Measurements from ENCODE around the gene GABBR2. TPM values are rescaled to one million over a fixed set of nuclear protein-coding genes. Genes with fewer than 3 reads are reported as not detected.
"Not testable (repeated sequence)": the region's sequence is repeated elsewhere in the genome, so short reads cannot be mapped to it uniquely, and the experiment has no call there.

Gene GABBR2
- total RNA-seq, 1 experiment from 2014 or later = 7.3 TPM

DNA sequence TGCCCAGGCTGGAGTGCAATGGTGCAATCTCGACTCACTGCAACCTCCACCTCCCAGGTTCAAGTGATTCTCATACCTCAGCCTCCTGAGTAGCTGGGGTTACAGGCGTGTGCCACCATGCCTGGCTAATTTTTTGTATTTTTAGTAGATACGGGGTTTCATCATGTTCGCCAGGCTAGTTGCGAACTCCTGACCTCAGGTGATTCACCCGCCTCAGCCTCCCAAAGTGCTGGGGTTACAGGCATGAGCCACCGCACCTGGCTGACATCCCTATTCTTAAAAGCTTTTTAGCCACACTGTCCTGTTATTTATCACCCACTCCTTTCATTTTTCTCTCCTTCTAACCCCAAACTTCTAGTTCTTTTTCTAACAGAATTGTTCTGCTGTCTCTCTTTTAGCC is 425.6 kb downstream of the GABBR2 start:
- not testable (repeated sequence) for DNase-seq (ENCODE audit: extremely low read depth, low read depth)

GRCh38 chr9:98281281-98281680 is 427.5 kb downstream of the GABBR2 start:
- no peak for DNase-seq (ENCODE audit: extremely low read depth, low read depth)

- no peak for DNase-seq (ENCODE audit: extremely low read depth, low read depth)
These were observed 428.2 kb downstream of the GABBR2 start for GRCh38 chr9:98280574-98280973.

- no peak for DNase-seq (ENCODE audit: extremely low read depth, low read depth)
These were observed 428.6 kb downstream of the GABBR2 start for GRCh38 chr9:98280162-98280561.

GRCh38 chr9:98276907-98277469 is 431.7 kb downstream of the GABBR2 start:
- no peak for DNase-seq (ENCODE audit: extremely low read depth, low read depth)

GRCh38 chr9:98275159-98275558 is 433.6 kb downstream of the GABBR2 start:
- no peak for DNase-seq (ENCODE audit: extremely low read depth, low read depth)

DNA sequence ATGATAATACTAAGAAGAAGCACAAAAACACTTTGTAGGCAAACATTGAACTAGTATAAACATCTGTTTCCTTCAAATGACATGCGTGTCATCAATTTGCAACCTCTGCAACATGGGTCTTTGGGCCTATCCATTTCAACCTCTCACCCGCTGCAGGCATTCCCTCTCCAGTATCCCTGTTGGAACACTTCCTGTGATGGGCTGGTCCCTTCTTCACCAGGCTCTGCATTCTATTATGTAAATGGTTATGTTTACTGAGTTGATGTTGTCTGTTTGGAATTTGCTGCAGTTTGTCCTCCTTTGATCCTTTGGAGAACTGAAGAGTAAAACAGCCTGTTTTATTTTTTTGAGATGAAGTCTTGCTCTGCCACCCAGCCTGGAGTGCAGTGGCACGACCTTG is 436.7 kb downstream of the GABBR2 start:
- DNase-seq (ENCODE audit: extremely low read depth, low read depth) = no peak

DNA sequence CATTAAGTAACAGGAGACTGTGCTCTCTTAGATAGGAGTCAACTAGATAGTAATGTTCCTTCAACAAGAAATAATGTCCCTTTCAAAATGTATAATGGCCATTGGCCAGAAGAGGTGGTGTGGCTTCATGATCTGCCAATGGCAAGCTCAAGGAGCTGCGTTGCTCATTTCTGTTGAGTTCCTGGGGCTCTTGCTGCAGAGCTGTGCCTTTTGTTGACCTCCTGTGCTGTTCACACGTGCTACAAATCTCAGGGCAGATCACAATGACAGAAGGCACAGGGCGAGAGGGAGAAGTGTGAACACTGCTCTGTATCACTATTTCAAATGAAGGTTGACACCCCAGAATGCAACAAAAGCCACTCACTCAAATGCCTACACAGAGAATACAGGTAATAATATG is 437.3 kb downstream of the GABBR2 start:
- no peak for DNase-seq (ENCODE audit: extremely low read depth, low read depth)

- not testable (repeated sequence) for DNase-seq (ENCODE audit: extremely low read depth, low read depth)
These were observed 438.5 kb downstream of the GABBR2 start for GRCh38 chr9:98270284-98270683.

GRCh38 chr9:98269652-98270051 is 439.1 kb downstream of the GABBR2 start:
- not testable (repeated sequence) for DNase-seq (ENCODE audit: extremely low read depth, low read depth)

- DNase-seq (ENCODE audit: extremely low read depth, low read depth) = not testable (repeated sequence)
These were observed 441.2 kb downstream of the GABBR2 start for GRCh38 chr9:98267556-98267955.

- no peak for DNase-seq (ENCODE audit: extremely low read depth, low read depth)
These were observed 444.2 kb downstream of the GABBR2 start for GRCh38 chr9:98264516-98264915.

- peak; percentile 82 for DNase-seq (ENCODE audit: extremely low read depth, low read depth)
These were observed 445.0 kb downstream of the GABBR2 start for GRCh38 chr9:98263482-98264357.

- DNase-seq (ENCODE audit: extremely low read depth, low read depth) = no peak
These were observed 445.7 kb downstream of the GABBR2 start for GRCh38 chr9:98263080-98263479.

GRCh38 chr9:98262056-98262455 is 446.7 kb downstream of the GABBR2 start:
- DNase-seq (ENCODE audit: extremely low read depth, low read depth) = no peak

- DNase-seq (ENCODE audit: extremely low read depth, low read depth) = no peak
These were observed 448.1 kb downstream of the GABBR2 start for GRCh38 chr9:98260635-98261034.

- no peak for DNase-seq (ENCODE audit: extremely low read depth, low read depth)
These were observed 448.9 kb downstream of the GABBR2 start for GRCh38 chr9:98259791-98260190.

DNA sequence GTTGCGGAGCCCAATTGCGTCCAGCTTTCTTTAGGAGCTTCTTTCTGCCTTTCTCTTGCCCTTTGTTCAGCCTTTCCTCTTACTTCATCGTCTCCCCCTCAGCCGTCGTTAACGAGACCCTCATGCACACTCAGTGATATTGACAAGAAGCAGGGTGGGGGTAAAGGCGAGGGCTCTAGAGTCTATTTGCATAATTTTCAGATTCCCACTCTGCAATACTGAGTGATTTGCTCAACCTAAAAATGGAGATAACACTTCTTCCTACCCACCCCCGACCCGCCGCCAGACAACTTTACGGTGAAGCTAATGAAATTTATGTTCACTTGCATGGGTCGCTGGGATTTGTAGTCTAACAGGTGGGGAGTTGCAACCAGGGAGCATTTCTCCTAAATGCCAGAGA is 452.0 kb downstream of the GABBR2 start:
- no peak for DNase-seq (ENCODE audit: extremely low read depth, low read depth)

DNA sequence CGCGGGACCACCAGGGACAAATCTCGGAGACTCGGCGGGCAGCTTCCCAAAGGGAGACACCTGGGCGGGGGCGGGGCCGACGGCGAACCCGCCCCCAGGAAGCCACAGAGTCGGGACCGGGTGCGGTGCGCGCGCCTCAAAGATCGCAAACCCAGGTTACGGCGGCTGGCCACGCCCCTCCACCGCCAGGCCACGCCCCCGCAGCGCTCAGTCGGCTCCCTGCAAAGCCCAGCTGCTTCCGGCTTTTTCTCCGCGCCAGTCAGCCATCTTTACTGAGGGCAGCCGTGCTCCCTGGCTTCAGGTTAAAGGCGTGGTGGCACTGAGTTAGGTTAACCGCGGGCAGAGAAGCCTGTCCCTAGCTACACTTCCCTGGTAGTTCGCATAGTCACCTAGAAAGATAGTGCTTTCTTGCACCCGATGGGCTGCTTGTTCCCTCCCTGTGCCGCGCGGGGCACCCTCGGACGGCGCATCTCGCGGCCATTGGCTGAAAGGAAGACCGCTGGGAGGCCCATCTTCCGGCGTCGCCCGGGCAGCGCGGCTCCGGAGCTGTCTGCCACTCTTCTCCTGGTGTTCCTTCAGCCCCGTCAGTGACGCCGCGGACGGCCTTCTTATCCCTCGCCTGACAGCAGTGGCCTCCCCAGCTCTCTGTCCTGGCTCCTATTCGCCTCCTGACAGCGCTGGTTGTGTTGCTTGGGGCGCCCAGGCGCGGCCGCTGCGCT is 453.0 kb downstream of the GABBR2 start, which contains the start of gene TBC1D2:
Gene TBC1D2 (minus strand): TSS at position 72 of the 719 bp plus-strand sequence. CDS start 108 bp downstream, outside the sequence.
- peak; percentile 92 for DNase-seq (ENCODE audit: extremely low read depth, low read depth)

DNA sequence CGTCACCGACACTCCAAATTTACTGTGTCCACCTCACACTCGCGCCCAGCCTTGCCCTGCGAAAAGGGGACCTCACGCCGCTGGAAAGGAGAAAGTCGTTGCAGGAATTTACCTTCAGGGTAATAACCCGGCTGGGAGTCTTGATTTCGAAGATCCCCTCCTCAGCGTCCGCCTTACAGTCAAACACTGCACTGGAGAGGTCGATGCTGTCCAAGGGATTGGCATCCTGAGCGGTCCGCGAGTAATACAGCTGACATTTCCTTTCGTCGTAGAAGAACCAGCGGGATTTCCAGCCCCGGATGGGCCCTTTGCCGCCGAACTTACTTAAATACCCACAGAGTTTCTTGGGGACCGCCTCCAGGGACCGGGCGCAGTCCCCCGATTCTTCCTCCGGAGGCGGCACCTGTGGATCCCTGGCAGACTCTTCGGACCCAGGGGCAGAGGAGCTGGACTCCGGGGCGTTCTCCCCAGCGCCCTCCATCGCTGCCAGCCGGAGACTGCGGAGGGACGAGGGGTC is 453.6 kb downstream of the GABBR2 start:
- DNase-seq (ENCODE audit: extremely low read depth, low read depth) = no peak

Measured in NCI-H460 (cell line).